Panc1 (cell line): ENCODE data around the gene KRTAP5-3. TPM values are rescaled to one million over a fixed set of nuclear protein-coding genes. Genes with fewer than 3 reads are reported as not detected.
A peak's percentile ranks its signal among the peaks of the same experiment; 100 is the strongest.

Experiments
- ATAC-seq: fragments of 200-7000 bp; cut with Tn5 transposase; 2 replicates; pipeline ENCODE4 v1.9.1; 2020; ENCODE audit warnings: mild to moderate bottlenecking, moderate library complexity
- BruUV-seq: library from RNA; stranded (reverse); fragments of 400-500 nt; replicated peaks from 2 replicates; lab custom pipeline; 2021; lab: Mats Ljungman, UMichigan
- CTCF ChIA-PET: fragments of 300-600 bp; sonication (Branson Sonifier 250); formaldehyde crosslinking; loops from one replicate; lab custom pipeline; 2022; ENCODE audit warnings: antibody characterized with exemption; lab: Charles Lee
- POLR2A ChIA-PET: fragments of 300-600 bp; sonication (Branson Sonifier 250); formaldehyde crosslinking; loops from one replicate; lab custom pipeline; 2022; ENCODE audit warnings: antibody characterized with exemption; lab: Charles Lee
- DNase-seq: peaks from one replicate; pipeline ENCODE4 v3.0.0-alpha.2; 2010; ENCODE audit warnings: low read depth, low spot score
- H3K27ac ChIP-seq: 2 replicates; pipeline ENCODE4 v1.5.1; 2011; ENCODE audit warnings: mild to moderate bottlenecking, low read length, inconsistent platforms
- H3K27me3 ChIP-seq: fragments of 200-500 bp; sonication (Bioruptor generic); 2 replicates; pipeline ENCODE4 v1.6.0; 2014; ENCODE audit warnings: low read length, inconsistent platforms; ENCODE audit not compliant: control insufficient read depth, insufficient read depth
- H3K36me3 ChIP-seq: fragments of 200-500 bp; sonication (Bioruptor generic); 2 replicates; pipeline ENCODE4 v1.5.1; 2014; ENCODE audit warnings: inconsistent platforms, mild to moderate bottlenecking, low read length, moderate library complexity; ENCODE audit not compliant: control insufficient read depth, insufficient read depth
- H3K4me1 ChIP-seq: 2 replicates; pipeline ENCODE4 v1.5.1; 2011; ENCODE audit warnings: inconsistent platforms, mild to moderate bottlenecking, low read length, moderate library complexity; ENCODE audit not compliant: control insufficient read depth, insufficient read depth
- H3K4me3 ChIP-seq, 2 experiments: 2 replicates each; pipeline ENCODE4 v1.5.1; 2011 to 2012; ENCODE audit warnings: low read depth in 2 of 2, low read length in 2 of 2, mild to moderate bottlenecking in 2 of 2, inconsistent platforms in 1 of 2, moderate library complexity in 1 of 2
- H3K9me3 ChIP-seq: fragments of 200-500 bp; sonication (Bioruptor generic); 2 replicates; pipeline ENCODE4 v1.5.1; 2014; ENCODE audit warnings: low read depth, mild to moderate bottlenecking, inconsistent platforms, low read length, moderate library complexity; ENCODE audit not compliant: control insufficient read depth, insufficient read depth
- CTCF ChIP-seq: fragments of 450-650 bp; IDR thresholded peaks from 2 replicates; pipeline ENCODE4 v1.5.1; 2017; ENCODE audit warnings: mild to moderate bottlenecking
- POLR2AphosphoS5 ChIP-seq: IDR thresholded peaks from 2 replicates; pipeline ENCODE4 v1.6.1; 2012; ENCODE audit warnings: mild to moderate bottlenecking, low read depth, low read length, moderate library complexity
- REST ChIP-seq, 2 experiments: IDR thresholded peaks; 2 replicates each; pipeline ENCODE4 v1.6.1; 2011 to 2012; ENCODE audit warnings: low read depth in 2 of 2, control low read depth in 1 of 2, low read length in 1 of 2, mild to moderate bottlenecking in 1 of 2, moderate library complexity in 1 of 2; ENCODE audit not compliant: insufficient read depth in 1 of 2
- SIN3A ChIP-seq: IDR thresholded peaks from 2 replicates; pipeline ENCODE4 v1.6.1; 2012; ENCODE audit warnings: low read depth, mild to moderate bottlenecking, low read length, moderate library complexity, borderline replicate concordance; ENCODE audit not compliant: insufficient read depth
- TCF7L2 ChIP-seq: IDR thresholded peaks from 2 replicates; pipeline ENCODE4 v1.6.1; 2011; ENCODE audit warnings: mild to moderate bottlenecking, low read depth, low read length, inconsistent platforms
- in situ Hi-C: cut with HindIII; loops from 2 replicates; pipeline ENCODE4 v1.10.0; 2016; ENCODE audit warnings: low sequenced_read_pairs, low pct_unique_long_range_greater_than_20kb
- intact Hi-C: fragments of 100-400 bp; cut with micrococcal nuclease; formaldehyde crosslinking; loops from one replicate; pipeline ENCODE4 v1.10.0; 2022; ENCODE audit not compliant: unreplicated experiment
- total RNA-seq: library from RNA; stranded (reverse); gene quantifications from one replicate; pipeline ENCODE4 v1.2.1, GENCODE V29; 2021; ENCODE audit not compliant: unreplicated experiment

KRTAP5-3 gene
- total RNA-seq, 1 experiment from 2014 or later, result not detected

- peak; percentile 18; the same call in 1 of the 2 replicates for ATAC-seq
- ChIA-PET CTCF (interaction anchor here (1.7 kb wide), 1 partner anchor 35 kb away, joined by 8 read pairs; no protein-coding TSS in a partner anchor), POLR2A (no interaction called here)
- Histone ChIP-seq H3K27me3 (peaks cover 10% of the 10 kb centered on the region), H3K27ac (no peak overlapping the region), H3K9me3 (no peaks in the 10 kb centered on the region), H3K4me1 (peaks cover 10% of the 10 kb centered on the region; the same call in 1 of the 2 replicates), H3K4me3 (no peak overlapping the region), H3K36me3 (no peaks in the 10 kb centered on the region)
- no TSS peak for BruUV-seq
- DNase-seq, result no peak
- TF ChIP-seq CTCF (no peak), SIN3A (no peak), REST (IDR thresholded peaks at IDR 0.05; ENCODE audit: insufficient read depth in 1 of 2, low read depth in 2 of 2, low read length in 1 of 2) (no peak), POLR2AphosphoS5 (no peak), TCF7L2 (no peak)
- in situ Hi-C loops (loop anchor here (5.0 kb wide), 1 partner anchor 93 kb away; no protein-coding TSS in a partner anchor), intact Hi-C loops (no loop called here)
Measured at GRCh38 chr11:1630271-1630670, 22.0 kb upstream of the KRTAP5-3 start.

- POLR2A ChIA-PET, result no interaction called here
Measured at GRCh38 chr11:1629326-1630185, 21.3 kb upstream of the KRTAP5-3 start, which contains the start of gene KRTAP5-5. KRTAP5-5 (plus strand) TSS chr11:1629775; CDS start chr11:1629841, 66 bp downstream.

More at GRCh38 chr11:1629326-1630185, 21.3 kb upstream of the KRTAP5-3 start, which contains the start of gene KRTAP5-5:
- intact Hi-C loops, result no loop called here
- ATAC-seq (peak; percentile 47), DNase-seq (no peak)
- TF ChIP-seq REST (IDR thresholded peaks at IDR 0.05; ENCODE audit: insufficient read depth in 1 of 2, low read depth in 2 of 2, low read length in 1 of 2), result no peak
- TF ChIP-seq CTCF, result no peak
- TF ChIP-seq TCF7L2, result no peak
- TF ChIP-seq SIN3A, result no peak
- Histone ChIP-seq H3K36me3 (no peaks in the 10 kb centered on the region), H3K4me3 (no peak within 1 kb of the TSS), H3K27ac (no peak within 1 kb of the TSS), H3K27me3 (peaks cover 15% of the 10 kb centered on the region), H3K4me1 (peaks cover 10% of the 10 kb centered on the region; the same call in 1 of the 2 replicates), H3K9me3 (no peaks in the 10 kb centered on the region)
- CTCF ChIA-PET, result interaction anchor here (0.7 to 1.7 kb wide), 3 partner anchors 33 to 34 kb away, joined by 3 to 8 read pairs (median 6); no protein-coding TSS in a partner anchor
- in situ Hi-C loops, result loop anchor here (5.0 kb wide), 1 partner anchor 92 kb away; no protein-coding TSS in a partner anchor
- BruUV-seq, result no TSS peak
